Skeletal muscle satellite cell (primary cell): ENCODE data around the gene OLIG1.

ENCODE experiments used
- H3K27me3 ChIP-seq: 2 replicates; pipeline ENCODE4 v1.7.0; 2013; ENCODE audit warnings: low read length; ENCODE audit not compliant: control insufficient read depth, insufficient read depth
- H3K36me3 ChIP-seq: 2 replicates; pipeline ENCODE4 v1.7.0; 2013; ENCODE audit warnings: mild to moderate bottlenecking, control low read depth, low read length; ENCODE audit not compliant: insufficient read depth
- H3K4me1 ChIP-seq: 2 replicates; pipeline ENCODE4 v1.7.0; 2013; ENCODE audit warnings: low read length; ENCODE audit not compliant: control insufficient read depth, insufficient read depth
- H3K4me2 ChIP-seq: 2 replicates; pipeline ENCODE4 v1.7.0; 2013; ENCODE audit warnings: mild to moderate bottlenecking, low read length
- H3K4me3 ChIP-seq: 2 replicates; pipeline ENCODE4 v1.7.0; 2013; ENCODE audit warnings: low read length
- H3K9ac ChIP-seq: 2 replicates; pipeline ENCODE4 v1.7.0; 2013; ENCODE audit warnings: mild to moderate bottlenecking, low read depth, low read length, moderate library complexity
- H3K9me3 ChIP-seq: replicated peaks from 2 replicates; pipeline ENCODE4 v1.7.0; 2013; ENCODE audit warnings: mild to moderate bottlenecking, control low read depth, low read length

Gene OLIG1

GRCh38 chr21:33067043-33067442, 2.9 kb upstream of the OLIG1 start:
- Histone ChIP-seq H3K4me3 (no peak overlapping the region), H3K9ac (no peak overlapping the region), H3K27me3 (peaks cover 82% of the 10 kb centered on the region), H3K4me1 (no peaks in the 10 kb centered on the region), H3K4me2 (no peak overlapping the region), H3K9me3 (no peaks in the 10 kb centered on the region), H3K36me3 (no peaks in the 10 kb centered on the region)

- peaks cover 86% of the 10 kb centered on the region for H3K27me3 ChIP-seq
- H3K4me2 ChIP-seq: no peak overlapping the region
- no peak overlapping the region for H3K9ac ChIP-seq
- no peaks in the 10 kb centered on the region for H3K4me1 ChIP-seq
- H3K9me3 ChIP-seq: no peaks in the 10 kb centered on the region
- no peak overlapping the region for H3K4me3 ChIP-seq
- no peaks in the 10 kb centered on the region for H3K36me3 ChIP-seq
Observed at GRCh38 chr21:33067457-33067856, 2.5 kb upstream of the OLIG1 start.

GRCh38 chr21:33069243-33069642, 698 bp upstream of the OLIG1 start:
- no peak overlapping the region for H3K9ac ChIP-seq
- H3K4me1 ChIP-seq: no peaks in the 10 kb centered on the region
- no peaks in the 10 kb centered on the region for H3K9me3 ChIP-seq
- H3K27me3 ChIP-seq: peaks cover 93% of the 10 kb centered on the region
- no peak overlapping the region for H3K4me3 ChIP-seq
- no peaks in the 10 kb centered on the region for H3K36me3 ChIP-seq
- H3K4me2 ChIP-seq: no peak overlapping the region

GRCh38 chr21:33069645-33069993, 322 bp upstream of the OLIG1 start:
- no peaks in the 10 kb centered on the region for H3K9me3 ChIP-seq
- no peak overlapping the region for H3K4me2 ChIP-seq
- no peak overlapping the region for H3K4me3 ChIP-seq
- peaks cover 93% of the 10 kb centered on the region for H3K27me3 ChIP-seq
- no peaks in the 10 kb centered on the region for H3K4me1 ChIP-seq
- no peak overlapping the region for H3K9ac ChIP-seq
- no peaks in the 10 kb centered on the region for H3K36me3 ChIP-seq

GRCh38 chr21:33070744-33070997, 730 bp downstream of the OLIG1 start:
- Histone ChIP-seq H3K4me1 (no peaks in the 10 kb centered on the region), H3K36me3 (no peaks in the 10 kb centered on the region), H3K27me3 (peaks cover 93% of the 10 kb centered on the region), H3K4me2 (peak overlapping the region; percentile 54), H3K9me3 (no peaks in the 10 kb centered on the region), H3K9ac (no peak overlapping the region), H3K4me3 (no peak overlapping the region)

- H3K4me3 ChIP-seq: no peak overlapping the region
- H3K27me3 ChIP-seq: peaks cover 96% of the 10 kb centered on the region
- peak overlapping the region; percentile 54 for H3K4me2 ChIP-seq
- H3K4me1 ChIP-seq: no peaks in the 10 kb centered on the region
- H3K36me3 ChIP-seq: no peaks in the 10 kb centered on the region
- no peak overlapping the region for H3K9ac ChIP-seq
- no peaks in the 10 kb centered on the region for H3K9me3 ChIP-seq
Observed at GRCh38 chr21:33070998-33071769, 1.2 kb downstream of the OLIG1 start.

GRCh38 chr21:33071770-33072306, 1.9 kb downstream of the OLIG1 start:
- Histone ChIP-seq H3K4me3 (no peak overlapping the region), H3K4me1 (no peaks in the 10 kb centered on the region), H3K4me2 (no peak overlapping the region), H3K36me3 (no peaks in the 10 kb centered on the region), H3K9me3 (no peaks in the 10 kb centered on the region), H3K27me3 (peaks cover 95% of the 10 kb centered on the region), H3K9ac (no peak overlapping the region)

- no peaks in the 10 kb centered on the region for H3K36me3 ChIP-seq
- no peak overlapping the region for H3K9ac ChIP-seq
- peaks cover under 1% of the 10 kb centered on the region for H3K4me1 ChIP-seq
- H3K4me3 ChIP-seq: no peak overlapping the region
- H3K4me2 ChIP-seq: no peak overlapping the region
- H3K27me3 ChIP-seq: peaks cover 84% of the 10 kb centered on the region
- no peaks in the 10 kb centered on the region for H3K9me3 ChIP-seq
Observed at GRCh38 chr21:33073636-33074035, 3.7 kb downstream of the OLIG1 start.

GRCh38 chr21:33075128-33075527, 5.2 kb downstream of the OLIG1 start:
- Histone ChIP-seq H3K4me3 (no peak overlapping the region), H3K9me3 (no peaks in the 10 kb centered on the region), H3K4me1 (peaks cover 3% of the 10 kb centered on the region), H3K27me3 (peaks cover 70% of the 10 kb centered on the region), H3K4me2 (no peak overlapping the region), H3K36me3 (no peaks in the 10 kb centered on the region), H3K9ac (no peak overlapping the region)

- peaks cover 71% of the 10 kb centered on the region for H3K27me3 ChIP-seq
- no peak overlapping the region for H3K9ac ChIP-seq
- H3K4me1 ChIP-seq: peaks cover 3% of the 10 kb centered on the region
- H3K9me3 ChIP-seq: no peaks in the 10 kb centered on the region
- no peak overlapping the region for H3K4me3 ChIP-seq
- no peak overlapping the region for H3K4me2 ChIP-seq
- no peaks in the 10 kb centered on the region for H3K36me3 ChIP-seq
Observed at GRCh38 chr21:33075596-33076195, 5.8 kb downstream of the OLIG1 start.

GRCh38 chr21:33076600-33077329, 6.8 kb downstream of the OLIG1 start:
- Histone ChIP-seq H3K36me3 (no peaks in the 10 kb centered on the region), H3K4me1 (peaks cover 3% of the 10 kb centered on the region), H3K4me3 (no peak overlapping the region), H3K4me2 (no peak overlapping the region), H3K27me3 (peaks cover 61% of the 10 kb centered on the region), H3K9me3 (no peaks in the 10 kb centered on the region), H3K9ac (no peak overlapping the region)
